Measurements from ENCODE around the gene ACLY. TPM values are rescaled to one million over a fixed set of nuclear protein-coding genes. Genes with fewer than 3 reads are reported as not detected.
"Not testable (repeated sequence)": the region's sequence is repeated elsewhere in the genome, so short reads cannot be mapped to it uniquely, and the experiment has no call there.

ACLY gene
- total RNA-seq, 2 experiments from 2014 or later, result 189 to 192 TPM

GRCh38 chr17:41849251-41849990, 69.3 kb downstream of the ACLY start:
- no peak for ATAC-seq
- DNase-seq, result no peak
- CTCF ChIA-PET, result interaction anchor here (0.6 to 2.3 kb wide), 3 partner anchors 15 to 51 kb away, joined by 3 to 5 read pairs (median 3); no protein-coding TSS in a partner anchor
- intact Hi-C loops (cut with DNase I, micrococcal nuclease), result no loop called here
- Mint-ChIP-seq H3K27me3 (no peaks in the 10 kb centered on the region), H3K27ac (no peak overlapping the region), H3K4me3 (no peak overlapping the region), H3K9me3 (ENCODE audit: low read depth) (no peaks in the 10 kb centered on the region), H3K36me3 (ENCODE audit: low read depth) (peaks cover 17% of the 10 kb centered on the region), H3K4me1 (peaks cover 16% of the 10 kb centered on the region)
- POLR2A ChIA-PET, result no interaction called here

GRCh38 chr17:41848788-41849187, 70.0 kb downstream of the ACLY start:
- Mint-ChIP-seq H3K4me1 (peaks cover 16% of the 10 kb centered on the region), H3K9me3 (ENCODE audit: low read depth) (no peaks in the 10 kb centered on the region), H3K36me3 (ENCODE audit: low read depth) (peaks cover 14% of the 10 kb centered on the region), H3K4me3 (no peak overlapping the region), H3K27me3 (no peaks in the 10 kb centered on the region), H3K27ac (no peak overlapping the region)
- intact Hi-C loops (cut with DNase I, micrococcal nuclease), result no loop called here
- ATAC-seq, result no peak
- DNase-seq, result no peak
- ChIA-PET CTCF (interaction anchor here (1.1 to 2.3 kb wide), 2 partner anchors 16 to 47 kb away, joined by 3 to 5 read pairs; no protein-coding TSS in a partner anchor), POLR2A (no interaction called here)

- intact Hi-C loops (cut with DNase I, micrococcal nuclease), result no loop called here
- H3K4me1 Mint-ChIP-seq, result peaks cover 3% of the 10 kb centered on the region
- no peaks in the 10 kb centered on the region for H3K9me3 Mint-ChIP-seq (ENCODE audit: low read depth)
- DNase-seq, result no peak
- H3K4me3 Mint-ChIP-seq, result no peak overlapping the region
- no peak for ATAC-seq
- H3K27me3 Mint-ChIP-seq, result no peaks in the 10 kb centered on the region
- H3K36me3 Mint-ChIP-seq (ENCODE audit: low read depth), result peaks cover 2% of the 10 kb centered on the region
- H3K27ac Mint-ChIP-seq, result no peak overlapping the region
- POLR2A ChIA-PET, result no interaction called here
- CTCF ChIA-PET, result no interaction called here
Measured at GRCh38 chr17:41844971-41845370, 73.8 kb downstream of the ACLY start.

GRCh38 chr17:41840781-41841180, 78.0 kb downstream of the ACLY start:
- DNase-seq; H3K9me3 Mint-ChIP-seq (ENCODE audit: low read depth); H3K27ac Mint-ChIP-seq; H3K36me3 Mint-ChIP-seq (ENCODE audit: low read depth); H3K4me1 Mint-ChIP-seq; intact Hi-C loops (cut with DNase I, micrococcal nuclease); POLR2A ChIA-PET; H3K4me3 Mint-ChIP-seq; ATAC-seq; H3K27me3 Mint-ChIP-seq: not testable (repeated sequence)
- CTCF ChIA-PET, result interaction anchor here (0.6 kb wide), 1 partner anchor 26 kb away, joined by 3 read pairs; no protein-coding TSS in a partner anchor

GRCh38 chr17:41839448-41839847, 79.3 kb downstream of the ACLY start:
- H3K4me1 Mint-ChIP-seq, result peaks cover 12% of the 10 kb centered on the region
- H3K27ac Mint-ChIP-seq; H3K27me3 Mint-ChIP-seq; H3K4me3 Mint-ChIP-seq; H3K9me3 Mint-ChIP-seq (ENCODE audit: low read depth); H3K36me3 Mint-ChIP-seq (ENCODE audit: low read depth); intact Hi-C loops (cut with DNase I, micrococcal nuclease); ATAC-seq; POLR2A ChIA-PET; DNase-seq: not testable (repeated sequence)
- CTCF ChIA-PET, result interaction anchor here (0.6 kb wide), 1 partner anchor 96 kb away, joined by 3 read pairs; no protein-coding TSS in a partner anchor

GRCh38 chr17:41837761-41838538, 80.8 kb downstream of the ACLY start, which contains the start of gene KLHL10:
Gene KLHL10 (plus strand): TSS chr17:41837825. CDS start chr17:41837933, 108 bp downstream.
- CTCF ChIA-PET, result interaction anchor here (0.9 kb wide), 1 partner anchor 128 kb away, joined by 3 read pairs; the partner anchor contains the start of gene CNP
- Mint-ChIP-seq H3K27ac (peak within 1 kb of the TSS; percentile 70), H3K36me3 (ENCODE audit: low read depth) (no peaks in the 10 kb centered on the region), H3K9me3 (ENCODE audit: low read depth) (no peaks in the 10 kb centered on the region), H3K4me3 (peak within 1 kb of the TSS; percentile 80), H3K4me1 (peaks cover 13% of the 10 kb centered on the region), H3K27me3 (no peaks in the 10 kb centered on the region)
- POLR2A ChIA-PET, result no interaction called here
- no peak for ATAC-seq
- no peak for DNase-seq
- intact Hi-C loops (cut with DNase I, micrococcal nuclease), result loop anchor here in 1 of 2 experiments (2.0 kb wide), 1 partner anchor 27 kb away; the partner anchor contains the start of gene KLHL11

- no peak for DNase-seq
- H3K4me1 Mint-ChIP-seq, result peaks cover 13% of the 10 kb centered on the region
- H3K9me3 Mint-ChIP-seq (ENCODE audit: low read depth), result no peaks in the 10 kb centered on the region
- H3K27me3 Mint-ChIP-seq, result no peaks in the 10 kb centered on the region
- peaks cover 1% of the 10 kb centered on the region for H3K36me3 Mint-ChIP-seq (ENCODE audit: low read depth)
- intact Hi-C loops (cut with DNase I, micrococcal nuclease), result loop anchor here (1.0 to 2.0 kb wide), 2 partner anchors 28 kb away; partner anchors contain the start of gene KLHL11 (in 1 of the 2)
- ChIA-PET POLR2A (no interaction called here), CTCF (interaction anchor here (0.7 to 1.5 kb wide), 2 partner anchors 46 to 48 kb away, joined by 3 read pairs; no protein-coding TSS in a partner anchor)
- H3K4me3 Mint-ChIP-seq, result peak overlapping the region; percentile 80
- H3K27ac Mint-ChIP-seq, result peak overlapping the region; percentile 70
- peak; percentile 17 for ATAC-seq
Measured at GRCh38 chr17:41836550-41837196, 82.1 kb downstream of the ACLY start.

GRCh38 chr17:41835800-41836549, 82.8 kb downstream of the ACLY start, which contains the start of gene NT5C3B:
Gene NT5C3B (minus strand): TSS chr17:41836232. CDS start chr17:41836193, 39 bp downstream.
- H3K27ac Mint-ChIP-seq, result peak within 1 kb of the TSS; percentile 70
- H3K36me3 Mint-ChIP-seq (ENCODE audit: low read depth), result peaks cover 5% of the 10 kb centered on the region
- intact Hi-C loops (cut with DNase I, micrococcal nuclease), result loop anchor here (1.0 to 2.0 kb wide), 3 partner anchors 25 to 29 kb away; partner anchors contain the start of genes KLHL11 (in 1 of the 2) and P3H4 (in 1 of the 2)

GRCh38 chr17:41835214-41835799, 83.4 kb downstream of the ACLY start:
- Mint-ChIP-seq H3K36me3 (ENCODE audit: low read depth) (peaks cover 10% of the 10 kb centered on the region), H3K9me3 (ENCODE audit: low read depth) (no peaks in the 10 kb centered on the region), H3K27ac (peak overlapping the region; percentile 70), H3K4me3 (peak overlapping the region; percentile 80), H3K4me1 (peaks cover 13% of the 10 kb centered on the region), H3K27me3 (no peaks in the 10 kb centered on the region)
- DNase-seq (no peak), ATAC-seq (peak; percentile 6)
- POLR2A ChIA-PET, result no interaction called here
- intact Hi-C loops (cut with DNase I, micrococcal nuclease), result loop anchor here in 1 of 2 experiments (1.0 kb wide), 1 partner anchor 24 kb away; the partner anchor contains the start of gene P3H4
- CTCF ChIA-PET, result interaction anchor here (0.6 to 2.0 kb wide), 6 partner anchors 18 to 624 kb away, joined by 3 to 8 read pairs (median 3); partner anchors contain the start of gene JUP

More at GRCh38 chr17:41835800-41836549, 82.8 kb downstream of the ACLY start, which contains the start of gene NT5C3B:
- POLR2A ChIA-PET, result no interaction called here
- DNase-seq (peak; percentile 67), ATAC-seq (peak; percentile 84)
- H3K4me3 Mint-ChIP-seq, result peak within 1 kb of the TSS; percentile 80
- H3K4me1 Mint-ChIP-seq, result peaks cover 13% of the 10 kb centered on the region
- H3K27me3 Mint-ChIP-seq, result no peaks in the 10 kb centered on the region
- H3K9me3 Mint-ChIP-seq (ENCODE audit: low read depth), result no peaks in the 10 kb centered on the region
- CTCF ChIA-PET, result interaction anchor here (0.6 to 2.0 kb wide), 5 partner anchors 18 to 623 kb away, joined by 3 to 8 read pairs (median 3); no protein-coding TSS in a partner anchor

- CTCF ChIA-PET, result interaction anchor here (0.6 kb wide), 1 partner anchor 49 kb away, joined by 4 read pairs; no protein-coding TSS in a partner anchor
- H3K27me3 Mint-ChIP-seq; H3K9me3 Mint-ChIP-seq (ENCODE audit: low read depth); H3K4me3 Mint-ChIP-seq; ATAC-seq; H3K27ac Mint-ChIP-seq; H3K4me1 Mint-ChIP-seq; intact Hi-C loops (cut with DNase I, micrococcal nuclease); DNase-seq: not testable (repeated sequence)
- POLR2A ChIA-PET, result interaction anchor here (0.6 kb wide), 1 partner anchor 31 kb away, joined by 10 read pairs; no protein-coding TSS in a partner anchor
- peaks cover 16% of the 10 kb centered on the region for H3K36me3 Mint-ChIP-seq (ENCODE audit: low read depth)
Measured at GRCh38 chr17:41829961-41830360, 88.8 kb downstream of the ACLY start.
